ENCODE measurements around the gene RAB20.
A peak's percentile ranks its signal among the peaks of the same experiment; 100 is the strongest.
"Not testable (repeated sequence)": the region's sequence is repeated elsewhere in the genome, so short reads cannot be mapped to it uniquely, and the experiment has no call there.

Gene RAB20, protein sequence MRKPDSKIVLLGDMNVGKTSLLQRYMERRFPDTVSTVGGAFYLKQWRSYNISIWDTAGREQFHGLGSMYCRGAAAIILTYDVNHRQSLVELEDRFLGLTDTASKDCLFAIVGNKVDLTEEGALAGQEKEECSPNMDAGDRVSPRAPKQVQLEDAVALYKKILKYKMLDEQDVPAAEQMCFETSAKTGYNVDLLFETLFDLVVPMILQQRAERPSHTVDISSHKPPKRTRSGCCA

DNA sequence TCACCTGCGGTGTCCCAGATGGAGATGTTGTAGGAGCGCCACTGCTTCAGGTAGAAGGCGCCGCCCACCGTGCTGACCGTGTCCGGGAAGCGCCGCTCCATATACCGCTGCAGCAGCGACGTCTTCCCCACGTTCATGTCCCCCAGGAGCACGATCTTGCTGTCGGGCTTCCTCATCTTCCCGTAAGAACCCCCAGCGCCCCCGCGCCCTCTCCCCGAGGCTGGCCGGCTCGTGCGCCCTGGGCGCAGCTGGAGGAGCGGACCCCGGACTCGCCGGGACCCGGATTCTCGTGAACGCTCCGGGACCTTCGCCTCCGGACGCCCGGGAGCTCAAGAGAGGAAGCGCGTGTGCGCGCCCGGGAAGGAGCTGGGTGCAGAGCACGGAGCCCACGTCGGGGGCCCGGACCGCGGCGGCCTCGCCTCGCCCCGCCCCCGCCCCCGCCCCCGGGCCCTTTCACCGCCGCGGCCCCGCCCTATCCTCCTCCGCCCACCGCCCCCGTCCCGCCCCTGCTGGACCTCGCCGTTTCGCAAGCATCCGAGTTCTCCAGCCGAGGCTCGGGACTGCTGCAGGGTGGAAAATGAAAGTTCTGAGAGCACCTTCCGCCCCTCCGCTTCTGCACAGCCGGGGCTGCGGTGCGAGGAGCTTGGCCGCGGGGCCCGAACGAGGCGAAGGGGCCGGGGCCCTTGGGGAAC lies at the start of gene RAB20:
Gene RAB20, minus strand, starts transcription at position 379 of the 692 bp plus-strand sequence. Its CDS starts 203 bp downstream, at position 176.
- peak; percentile 73 for DNase-seq

DNA sequence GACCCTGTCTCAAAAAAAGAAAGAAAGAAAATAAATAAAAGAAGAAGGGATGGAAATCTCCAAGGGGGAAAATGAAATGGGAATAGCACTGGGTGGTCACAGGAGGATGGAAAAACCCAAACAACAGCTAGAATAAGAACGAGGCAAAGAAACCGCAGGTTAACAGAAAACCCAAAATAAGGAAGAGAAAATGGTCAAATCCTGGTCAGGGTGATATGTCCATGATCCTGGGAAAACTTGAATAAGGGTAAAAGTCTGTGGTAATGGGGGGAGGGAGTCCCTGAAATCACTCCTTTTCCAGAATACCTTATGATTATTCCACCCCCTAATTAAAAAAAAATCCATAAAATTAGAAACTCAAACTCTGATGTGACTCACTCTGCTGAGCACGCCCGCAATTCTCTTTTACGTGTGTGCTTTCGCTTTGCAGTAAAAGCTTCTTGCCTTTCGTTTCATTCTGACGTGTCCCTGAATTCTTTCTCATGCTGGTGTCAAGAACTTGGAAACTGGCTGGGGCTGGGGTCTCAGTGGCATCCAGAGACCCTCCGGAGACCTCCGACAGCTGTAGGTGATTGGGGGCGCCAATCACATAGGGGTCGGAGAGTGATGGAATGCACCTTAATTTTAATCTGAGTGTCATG lies 49.6 kb upstream of the RAB20 start:
- DNase-seq: no peak

GRCh38 chr13:110607675-110608224 lies 46.2 kb upstream of the RAB20 start:
- no peak for DNase-seq

DNA sequence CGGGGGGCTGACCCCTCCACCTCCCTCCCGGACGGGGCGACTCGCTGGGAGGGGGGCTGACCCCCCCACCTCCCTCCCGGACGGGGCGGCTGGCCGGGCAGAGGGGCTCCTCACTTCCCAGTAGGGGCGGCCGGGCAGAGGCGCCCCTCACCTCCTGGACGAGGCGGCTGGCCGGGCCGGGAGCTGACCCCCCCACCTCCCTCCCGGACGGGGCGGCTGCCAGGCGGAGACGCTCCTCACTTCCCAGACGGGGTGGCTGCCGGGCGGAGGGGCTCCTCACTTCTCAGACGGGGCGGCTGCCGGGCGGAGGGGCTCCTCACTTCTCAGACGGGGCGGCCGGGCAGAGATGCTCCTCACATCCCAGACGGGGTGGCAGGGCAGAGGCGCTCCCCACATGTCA lies 44.8 kb upstream of the RAB20 start:
- DNase-seq: not testable (repeated sequence)

DNA sequence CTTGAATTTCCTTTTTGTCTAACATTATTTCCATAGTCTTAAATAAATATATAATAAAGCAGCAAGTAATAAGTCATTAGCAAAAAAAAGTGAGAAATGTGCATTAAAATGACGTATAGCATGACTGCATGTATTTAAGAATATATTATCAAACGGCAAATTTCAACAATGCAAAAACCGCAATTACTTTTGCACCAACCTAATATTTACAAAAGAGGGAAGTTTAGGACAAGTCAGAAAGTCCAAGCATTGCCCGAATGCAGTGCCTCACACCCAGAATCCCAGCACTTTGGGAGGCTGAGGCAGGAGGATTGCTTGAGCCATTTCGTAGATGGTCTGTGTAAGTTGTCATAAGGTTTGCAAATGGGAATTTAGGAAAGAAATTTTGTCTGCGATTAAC lies 43.6 kb upstream of the RAB20 start:
- DNase-seq: no peak

DNA sequence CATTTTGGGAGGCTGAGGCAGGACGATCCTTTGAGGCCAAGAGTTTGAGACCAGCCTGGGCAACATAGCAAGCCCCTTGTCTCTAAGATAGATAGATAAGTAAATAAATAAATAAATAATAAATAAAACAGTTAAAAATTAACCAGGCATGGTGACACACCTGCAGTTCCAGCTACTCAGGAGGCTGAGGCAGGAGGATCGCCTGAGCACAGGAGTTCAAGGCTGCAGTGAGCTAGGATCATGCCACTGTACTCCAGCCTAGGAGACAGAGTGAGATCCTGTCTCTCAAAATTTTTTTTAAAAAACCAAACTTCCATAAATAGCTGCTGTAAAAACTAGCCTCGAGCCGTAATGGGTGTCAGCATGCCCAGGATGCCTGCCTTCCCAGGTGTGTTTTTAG lies 39.5 kb upstream of the RAB20 start:
- no peak for DNase-seq

DNA sequence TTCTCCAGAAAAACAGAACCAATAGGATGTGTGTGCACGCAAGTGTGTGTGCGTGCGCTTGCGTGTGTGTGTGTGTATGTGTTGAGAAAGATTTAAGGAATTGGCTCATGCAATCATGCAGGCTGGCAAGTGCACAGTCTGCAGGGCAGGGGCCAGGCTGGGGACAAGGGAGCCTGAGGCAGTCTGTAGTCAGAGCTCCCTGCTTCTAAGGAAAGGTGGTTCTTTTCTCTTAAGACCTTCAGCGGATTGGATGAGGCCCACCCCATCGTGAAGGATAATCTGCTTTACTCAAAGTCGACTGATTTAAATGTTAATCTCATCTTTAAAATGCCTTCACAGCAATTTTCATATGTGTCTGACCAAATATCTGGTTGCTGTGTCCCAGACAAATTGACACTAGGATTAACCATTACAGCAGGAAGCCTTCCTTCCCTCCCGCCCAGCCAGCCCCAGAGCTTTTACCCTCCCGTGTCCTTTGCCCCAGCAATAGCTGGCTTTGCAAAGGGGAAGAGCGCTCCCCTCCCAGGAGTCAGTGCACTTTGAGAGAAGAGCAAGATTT lies 38.8 kb upstream of the RAB20 start:
- no peak for DNase-seq

DNA sequence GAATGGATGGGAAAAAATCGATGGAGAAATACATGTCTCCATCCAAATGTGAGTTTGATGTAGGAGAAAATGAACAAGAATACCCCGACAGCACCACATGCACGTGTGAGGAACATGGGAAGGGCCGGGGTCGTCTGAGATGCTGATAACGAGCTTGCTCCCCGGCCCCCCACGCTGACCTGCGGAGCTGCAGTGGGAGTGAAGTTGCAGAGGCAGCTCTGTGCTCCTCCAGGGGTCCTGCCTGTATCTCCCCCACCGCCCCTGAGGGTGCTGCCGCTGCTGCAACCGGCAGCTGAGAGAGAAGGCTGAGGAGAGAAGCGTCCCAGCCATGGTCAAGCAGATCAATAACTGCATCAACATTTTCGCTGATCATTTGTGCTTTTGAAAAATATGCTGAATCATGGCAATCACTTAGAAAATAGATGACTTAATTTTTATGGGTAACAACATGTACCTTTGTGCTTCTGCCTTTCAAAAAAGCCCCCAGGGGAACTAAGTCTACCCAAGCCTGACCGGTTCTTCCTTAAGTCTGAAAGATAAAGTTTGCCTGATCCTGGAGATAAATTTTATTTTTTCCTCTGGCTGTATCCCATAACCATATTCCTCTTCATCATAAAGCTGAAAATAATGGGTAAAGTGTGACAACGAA lies 35.6 kb upstream of the RAB20 start:
- no peak for DNase-seq

GRCh38 chr13:110593430-110594130 lies 32.1 kb upstream of the RAB20 start:
- DNase-seq: peak; percentile 48

DNA sequence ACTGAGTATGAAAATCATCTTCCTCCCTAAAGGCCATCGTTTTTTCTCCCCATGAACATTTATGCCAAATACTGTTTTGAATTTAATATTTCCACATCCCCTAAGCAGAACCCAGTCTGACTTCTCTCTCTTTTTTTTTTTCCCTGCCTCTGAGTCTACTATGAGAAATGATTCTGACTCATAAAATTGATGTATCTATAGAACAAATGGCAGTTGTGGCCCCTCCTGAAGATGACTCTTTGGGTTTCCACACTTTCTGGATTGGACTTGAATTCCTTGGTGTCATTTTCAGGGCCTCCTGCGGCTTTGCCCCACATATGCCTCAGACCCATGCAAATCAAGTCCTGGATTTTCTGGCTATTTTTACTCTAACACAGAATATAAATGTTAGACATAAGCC lies 31.1 kb upstream of the RAB20 start:
- no peak for DNase-seq

- no peak for DNase-seq
Measured at GRCh38 chr13:110590577-110590976, 29.1 kb upstream of the RAB20 start.

- DNase-seq: no peak
Measured at GRCh38 chr13:110589793-110590390, 28.4 kb upstream of the RAB20 start.

DNA sequence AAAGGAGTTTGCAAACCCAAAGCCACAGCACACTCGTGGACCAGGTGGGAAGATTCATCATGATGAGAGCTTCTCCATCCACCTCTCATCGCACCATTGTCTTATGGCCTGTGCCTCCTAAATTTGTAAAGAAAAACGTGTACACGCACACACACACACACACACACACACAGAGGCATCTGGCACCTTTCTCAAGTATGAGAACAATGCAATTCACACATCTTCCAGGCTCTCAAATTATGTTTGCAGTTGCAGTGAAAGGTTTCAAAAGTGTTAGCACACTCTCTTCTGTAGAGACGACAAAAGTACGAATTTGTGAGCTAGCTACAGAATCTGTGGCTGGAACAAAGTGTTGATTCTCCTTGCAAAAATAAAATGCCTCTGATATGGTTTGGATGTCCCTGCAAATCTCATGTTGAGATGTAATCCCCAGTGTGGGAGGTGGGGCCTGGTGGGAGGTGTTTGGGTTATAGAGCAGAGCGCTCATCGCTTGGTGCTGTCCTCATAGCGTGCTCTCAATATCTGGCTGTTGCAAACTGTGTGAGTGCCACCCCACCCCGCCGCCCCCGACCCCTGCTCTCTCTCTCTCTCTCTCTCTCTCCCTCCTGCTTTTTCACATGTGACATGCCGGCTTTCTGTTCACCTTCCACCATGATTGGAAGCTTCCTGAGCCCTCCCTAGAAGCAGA lies 21.8 kb upstream of the RAB20 start:
- DNase-seq: no peak

- no peak for DNase-seq
Measured at GRCh38 chr13:110582421-110582954, 21.0 kb upstream of the RAB20 start.

- no peak for DNase-seq
Measured at GRCh38 chr13:110581506-110582185, 20.1 kb upstream of the RAB20 start.

- DNase-seq: no peak
Measured at GRCh38 chr13:110580800-110581199, 19.3 kb upstream of the RAB20 start.

GRCh38 chr13:110578363-110578762 lies 16.8 kb upstream of the RAB20 start:
- no peak for DNase-seq

DNA sequence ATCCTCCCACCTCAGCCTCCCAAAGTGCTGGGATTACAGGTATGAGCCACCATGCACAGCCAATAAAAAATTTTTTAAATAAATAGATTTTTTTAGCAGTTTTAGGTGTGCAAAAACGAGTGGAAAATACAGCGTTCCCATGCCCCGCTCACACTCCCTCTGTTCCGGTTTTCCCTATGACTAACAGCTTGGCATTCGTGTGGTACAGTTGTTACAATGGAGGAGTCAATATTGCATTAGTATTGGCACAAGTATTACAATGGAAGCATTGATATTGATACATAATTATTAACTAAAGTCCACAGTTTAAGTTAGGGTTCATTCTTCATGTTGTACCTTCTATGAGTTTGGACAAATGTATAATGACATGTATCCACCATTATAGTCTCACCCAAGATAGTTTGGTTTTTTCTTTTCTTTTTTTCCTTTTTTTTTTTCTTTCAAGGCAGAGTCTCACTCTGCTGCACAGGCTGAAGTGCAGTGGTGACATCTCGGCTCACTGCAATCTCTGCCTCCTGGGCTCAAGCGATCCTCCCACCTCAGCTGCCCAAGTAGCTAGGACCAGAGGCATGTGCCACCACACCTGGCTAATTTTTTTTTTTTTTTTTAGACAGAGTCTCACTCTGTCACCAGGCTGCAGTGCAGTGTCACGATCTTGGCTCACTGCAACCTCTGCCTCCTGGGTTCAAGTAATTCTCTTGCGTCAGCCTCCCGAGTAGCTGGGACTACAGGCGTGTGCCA lies 15.4 kb upstream of the RAB20 start:
- DNase-seq: no peak

DNA sequence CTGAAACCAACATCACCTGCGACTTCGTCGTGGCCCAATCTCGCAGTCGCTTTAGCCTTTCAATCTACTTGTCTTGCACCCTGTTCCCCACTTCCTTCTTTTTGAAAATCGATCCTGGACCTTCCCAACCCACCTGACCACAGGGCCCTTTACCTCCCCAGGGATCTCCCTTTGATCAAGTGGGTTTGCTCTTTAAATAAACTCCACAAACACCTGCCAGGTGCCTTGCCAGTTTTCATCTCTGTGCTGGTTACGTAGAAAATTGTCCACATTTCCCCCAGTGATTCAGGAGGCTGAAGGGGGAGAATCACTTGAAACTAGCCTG lies 14.5 kb upstream of the RAB20 start:
- no peak for DNase-seq
